Measurements from ENCODE around the gene LBHD2. TPM values are rescaled to one million over a fixed set of nuclear protein-coding genes. Genes with fewer than 3 reads are reported as not detected.
A peak's percentile ranks its signal among the peaks of the same experiment; 100 is the strongest.

The LBHD2 gene
- total and polyA plus RNA-seq, 4 donors, result 0.47 to 0.53 TPM; not detected in 2

GRCh38 chr14:103107941-103108748 is 24.1 kb downstream of the LBHD2 start (continued):
- TF ChIP-seq YY1 (IDR thresholded peaks at IDR 0.05) (no peak), ATF3 (IDR thresholded peaks at IDR 0.05) (no peak), ZBTB33 (IDR thresholded peaks at IDR 0.05) (no peak), TAF1 (conservative IDR thresholded peaks at IDR 0.05) (no peak), NR2F2 (IDR thresholded peaks at IDR 0.05) (no peak), FOXA2 (IDR thresholded peaks at IDR 0.05) (no peak), MAX (IDR thresholded peaks at IDR 0.05) (no peak)

GRCh38 chr14:103108749-103109207 is 24.8 kb downstream of the LBHD2 start:
- Histone ChIP-seq H3K4me1 (ENCODE audit: control insufficient read depth in 4 of 4, insufficient read depth in 4 of 4, low read length in 3 of 4) (peaks cover 36 to 87% (median 62%) of the 10 kb centered on the region in 4 donors), H3K36me3 (ENCODE audit: control insufficient read depth in 4 of 4, insufficient read depth in 3 of 4, low read depth in 1 of 4, low read length in 3 of 4) (peaks cover 0 to 3% (median 0%) of the 10 kb centered on the region in 4 donors), H3K27ac (ENCODE audit: low read depth in 1 of 2, low read length in 2 of 2) (peak overlapping the region; percentile 23 to 28), H3K4me3 (ENCODE audit: low read depth in 1 of 3, low read length in 3 of 3) (no peak overlapping the region), H3K27me3 (ENCODE audit: control insufficient read depth in 4 of 4, insufficient read depth in 4 of 4, low read length in 3 of 4) (no peaks in the 10 kb centered on the region), H3K9me3 (ENCODE audit: control insufficient read depth in 4 of 4, low read length in 3 of 4) (no peaks in the 10 kb centered on the region), H3K9ac (ENCODE audit: low read depth in 1 of 2, low read length in 2 of 2) (no peak overlapping the region)
- DNase-seq (ENCODE audit: low spot score), result no peak
- 52% methylated on average over 9 of the region's 9 CpGs for WGBS
- no peak for TF ChIP-seq FOXA2 (IDR thresholded peaks at IDR 0.05)
- no peak for TF ChIP-seq TAF1 (conservative IDR thresholded peaks at IDR 0.05)
- no peak for TF ChIP-seq JUND (IDR thresholded peaks at IDR 0.05)
- TF ChIP-seq HNF4A (conservative IDR thresholded peaks at IDR 0.05), result no peak
- TF ChIP-seq SP1 (IDR thresholded peaks at IDR 0.05), result no peak
- no peak for TF ChIP-seq NR2F2 (IDR thresholded peaks at IDR 0.05)
- TF ChIP-seq GABPA (IDR thresholded peaks at IDR 0.05 in 1 of 2, conservative IDR thresholded peaks at IDR 0.05 in 1 of 2), result no peak
- TF ChIP-seq HNF4G (IDR thresholded peaks at IDR 0.05), result no peak
- TF ChIP-seq YY1 (IDR thresholded peaks at IDR 0.05), result no peak
- TF ChIP-seq RXRA (IDR thresholded peaks at IDR 0.05), result no peak
- no peak for TF ChIP-seq ZBTB33 (IDR thresholded peaks at IDR 0.05)
- TF ChIP-seq REST (IDR thresholded peaks at IDR 0.05), result no peak
